DND-41 (cell line): ENCODE results near the gene ARHGAP25.

Source experiments
- CTCF ChIP-seq: IDR thresholded peaks from 2 replicates; pipeline ENCODE4 v1.5.1; 2012; ENCODE audit warnings: borderline replicate concordance, low read length, moderate library complexity, mild to moderate bottlenecking; ENCODE audit not compliant: poor library complexity, severe bottlenecking; ENCODE audit errors: extremely low read depth
- EZH2 ChIP-seq: IDR thresholded peaks from 3 replicates; pipeline ENCODE4 v1.6.1; 2012; ENCODE audit warnings: borderline replicate concordance, low read depth, mild to moderate bottlenecking, moderate library complexity, low read length, inconsistent platforms; ENCODE audit not compliant: severe bottlenecking

GRCh38 chr2:68845043-68845442 is 110.4 kb downstream of the ARHGAP25 start:
- no peak for TF ChIP-seq CTCF
- no peak for TF ChIP-seq EZH2
